Endothelial cell of umbilical vein (primary cell): ENCODE results near the gene PSMD3. TPM values are rescaled to one million over a fixed set of nuclear protein-coding genes. Genes with fewer than 3 reads are reported as not detected.

Source experiments
- BruUV-seq: library from RNA; stranded (reverse); fragments of 400-500 nt; replicated peaks from 2 replicates; lab custom pipeline; 2021; lab: Mats Ljungman, UMichigan
- CTCF ChIA-PET: fragments of 300-600, 350-600 bp; sonication (Branson Sonifier 250); formaldehyde crosslinking; loops from one replicate; lab custom pipeline; 2021; ENCODE audit warnings: antibody characterized with exemption, inconsistent platforms; lab: Charles Lee
- POLR2A ChIA-PET: fragments of 300-600, 350-600 bp; sonication (Branson Sonifier 250); formaldehyde crosslinking; loops from one replicate; lab custom pipeline; 2021; ENCODE audit warnings: antibody characterized with exemption, inconsistent platforms; lab: Charles Lee
- DNase-seq: peaks from one replicate; pipeline ENCODE4 v3.0.0-alpha.2; 2011; ENCODE audit warnings: low read depth, low spot score
- FAIRE-seq: peaks from 2 replicates; lab custom pipeline; 2011; peaks lifted over from hg19 to GRCh38; lab: Jason Lieb, UNC
- H2AFZ ChIP-seq: 2 replicates; pipeline ENCODE4 v1.6.0; 2012; ENCODE audit warnings: low read depth, low read length, control low read depth, inconsistent platforms
- H3K27ac ChIP-seq: 2 replicates; pipeline ENCODE4 v1.5.1; 2011; ENCODE audit warnings: low read depth, mild to moderate bottlenecking, control low read depth, low read length, moderate library complexity; ENCODE audit not compliant: insufficient read depth
- H3K27me3 ChIP-seq, 2 experiments: 2 replicates each; pipeline versions ENCODE4 v1.6.0 to v1.6.1; 2011; ENCODE audit warnings: low read length in 2 of 2, mixed read lengths in 1 of 2; ENCODE audit not compliant: control insufficient read depth in 2 of 2, insufficient read depth in 2 of 2
- H3K36me3 ChIP-seq, 2 experiments: 2 replicates in 1 of 2; 3 replicates in 1 of 2; pipeline ENCODE4 v1.5.1; 2011; ENCODE audit warnings: low read length in 2 of 2, mild to moderate bottlenecking in 1 of 2, moderate library complexity in 1 of 2; ENCODE audit not compliant: control insufficient read depth in 2 of 2, insufficient read depth in 2 of 2; ENCODE audit errors: extremely low read depth in 1 of 2
- H3K4me1 ChIP-seq: 3 replicates; pipeline ENCODE4 v1.5.1; 2011; ENCODE audit warnings: mild to moderate bottlenecking, low read length; ENCODE audit not compliant: control insufficient read depth, insufficient read depth; ENCODE audit errors: extremely low read depth
- H3K4me2 ChIP-seq: 2 replicates; pipeline ENCODE4 v1.6.1; 2011; ENCODE audit warnings: low read length, control low read depth, mixed read lengths; ENCODE audit not compliant: insufficient read depth
- H3K4me3 ChIP-seq, 3 experiments: fragments of 200-600 bp in 1 of 3; sonication (generic), shearing (Covaris generic) in 1 of 3; replicated peaks in 1 of 3; 2 replicates each; pipeline ENCODE4 v1.5.1; 2011 to 2016; ENCODE audit warnings: control low read depth in 3 of 3, low read length in 3 of 3, mild to moderate bottlenecking in 2 of 3, inconsistent platforms in 1 of 3, low read depth in 1 of 3, moderate library complexity in 1 of 3; ENCODE audit not compliant: insufficient read depth in 1 of 3
- H3K79me2 ChIP-seq: 2 replicates; pipeline ENCODE4 v1.6.0; 2012; ENCODE audit warnings: low read length, inconsistent platforms; ENCODE audit not compliant: control insufficient read depth, insufficient read depth
- H3K9ac ChIP-seq: replicated peaks from 2 replicates; pipeline ENCODE3; 2011; ENCODE audit warnings: low read length, control low read depth; ENCODE audit not compliant: insufficient read depth; ENCODE audit errors: extremely low read depth
- H3K9me1 ChIP-seq: replicated peaks from 3 replicates; pipeline ENCODE4 v1.6.0; 2011; ENCODE audit warnings: mild to moderate bottlenecking, low read length; ENCODE audit not compliant: control insufficient read depth, insufficient read depth; ENCODE audit errors: extremely low read depth
- H3K9me3 ChIP-seq: replicated peaks from 2 replicates; pipeline ENCODE4 v1.5.1; 2012; ENCODE audit warnings: low read length, inconsistent platforms; ENCODE audit not compliant: control insufficient read depth, insufficient read depth
- H4K20me1 ChIP-seq: replicated peaks from 2 replicates; pipeline ENCODE3; 2011; ENCODE audit warnings: mild to moderate bottlenecking, low read length; ENCODE audit not compliant: control insufficient read depth, insufficient read depth; ENCODE audit errors: extremely low read depth
- EZH2 ChIP-seq: IDR thresholded peaks from 2 replicates; pipeline ENCODE4 v1.6.1; 2012; ENCODE audit warnings: borderline replicate concordance, low read depth, mild to moderate bottlenecking, moderate library complexity, low read length, inconsistent platforms; ENCODE audit not compliant: severe bottlenecking
- FOS ChIP-seq: IDR thresholded peaks from 2 replicates; pipeline ENCODE4 v1.6.1; 2011; ENCODE audit warnings: mild to moderate bottlenecking, low read length, moderate library complexity, borderline replicate concordance; ENCODE audit not compliant: insufficient read depth
- GATA2 ChIP-seq: IDR thresholded peaks from 2 replicates; pipeline ENCODE4 v1.7.0; 2011; ENCODE audit warnings: low read depth, mild to moderate bottlenecking, moderate library complexity, mixed read lengths, low read length; ENCODE audit not compliant: insufficient read length, insufficient read depth
- JUN ChIP-seq: IDR thresholded peaks from 2 replicates; pipeline ENCODE4 v1.6.1; 2011; ENCODE audit warnings: borderline replicate concordance, low read depth; ENCODE audit not compliant: insufficient read length, insufficient read depth
- MAX ChIP-seq: IDR thresholded peaks from 2 replicates; pipeline ENCODE4 v1.6.1; 2011; ENCODE audit not compliant: insufficient read depth, insufficient read length
- MYC ChIP-seq: IDR thresholded peaks from one replicate; pipeline ENCODE4 v1.6.1; 2011; ENCODE audit warnings: mild to moderate bottlenecking, low read depth, low read length
- POLR2A ChIP-seq: IDR thresholded peaks from 2 replicates; pipeline ENCODE4 v1.6.1; 2012; ENCODE audit warnings: low read depth, mild to moderate bottlenecking, control low read depth, low read length
- POLR2AphosphoS5 ChIP-seq: IDR thresholded peaks from 2 replicates; pipeline ENCODE4 v1.6.1; 2012; ENCODE audit warnings: low read depth, mild to moderate bottlenecking, control low read depth, low read length, moderate library complexity; ENCODE audit not compliant: insufficient read depth
- dilution Hi-C: fragments of 300-500 bp; cut with MboI; formaldehyde crosslinking; loops from one replicate; pipeline ENCODE4 v1.15.0; 2019; ENCODE audit warnings: low sequenced_read_pairs; ENCODE audit not compliant: extremely low pct_ligation_motif_present
- intact Hi-C: fragments of 100-400 bp; cut with micrococcal nuclease; formaldehyde crosslinking; loops from one replicate; pipeline ENCODE4 v1.10.0; 2022
- polyA plus RNA-seq, 4 experiments: library from polyadenylated mRNA; depleted of rRNA in 3 of 4; stranded (reverse) in 3 of 4; unstranded in 1 of 4; fragments of >200 nt; gene quantifications; 2 replicates each; pipeline versions ENCODE4 v1.2.1 to v1.2.3, GENCODE V29; 2011 to 2012; ENCODE audit warnings: missing spikeins in 1 of 4
- total RNA-seq: library from RNA; stranded (reverse); gene quantifications from 2 replicates; pipeline ENCODE4 v1.2.3, GENCODE V29; 2021
- TF ChIP-seq, protein P1 (sequence below), 2 donors: IDR thresholded peaks; 1 replicate in 1 of 2; 2 replicates in 1 of 2; pipeline ENCODE4 v1.5.1; 2011; ENCODE audit warnings: low read length in 2 of 2, mild to moderate bottlenecking in 2 of 2, moderate library complexity in 2 of 2, control low read depth in 1 of 2, inconsistent platforms in 1 of 2, low read depth in 1 of 2; ENCODE audit not compliant: insufficient read depth in 1 of 2; ENCODE audit errors: extremely low read depth in 1 of 2

The PSMD3 gene
- total and polyA plus RNA-seq, 2 donors (not counting 3 experiments of a cell fraction or from before 2014, with no cell fraction given): 120 to 136 TPM

GRCh38 chr17:39995438-39995837 is 14.8 kb downstream of the PSMD3 start:
- dilution Hi-C loops: no loop called here

More at GRCh38 chr17:39995438-39995837, 14.8 kb downstream of the PSMD3 start:
- H3K27me3 ChIP-seq: no peaks in the 10 kb centered on the region
- no peak overlapping the region for H3K4me2 ChIP-seq
- DNase-seq: no peak
- no peaks in the 10 kb centered on the region for H3K79me2 ChIP-seq
- H3K36me3 ChIP-seq: peaks cover 13 to 55% of the 10 kb centered on the region in 2 experiments
- ChIA-PET CTCF (no interaction called here), POLR2A (no interaction called here)
- TF ChIP-seq MYC: no peak
- TF ChIP-seq JUN: no peak
- no peak for TF ChIP-seq EZH2
- TF ChIP-seq MAX: no peak
- no peak for TF ChIP-seq FOS
- no peak for TF ChIP-seq POLR2A
- no peak for TF ChIP-seq POLR2AphosphoS5
- TF ChIP-seq, protein P1, sequence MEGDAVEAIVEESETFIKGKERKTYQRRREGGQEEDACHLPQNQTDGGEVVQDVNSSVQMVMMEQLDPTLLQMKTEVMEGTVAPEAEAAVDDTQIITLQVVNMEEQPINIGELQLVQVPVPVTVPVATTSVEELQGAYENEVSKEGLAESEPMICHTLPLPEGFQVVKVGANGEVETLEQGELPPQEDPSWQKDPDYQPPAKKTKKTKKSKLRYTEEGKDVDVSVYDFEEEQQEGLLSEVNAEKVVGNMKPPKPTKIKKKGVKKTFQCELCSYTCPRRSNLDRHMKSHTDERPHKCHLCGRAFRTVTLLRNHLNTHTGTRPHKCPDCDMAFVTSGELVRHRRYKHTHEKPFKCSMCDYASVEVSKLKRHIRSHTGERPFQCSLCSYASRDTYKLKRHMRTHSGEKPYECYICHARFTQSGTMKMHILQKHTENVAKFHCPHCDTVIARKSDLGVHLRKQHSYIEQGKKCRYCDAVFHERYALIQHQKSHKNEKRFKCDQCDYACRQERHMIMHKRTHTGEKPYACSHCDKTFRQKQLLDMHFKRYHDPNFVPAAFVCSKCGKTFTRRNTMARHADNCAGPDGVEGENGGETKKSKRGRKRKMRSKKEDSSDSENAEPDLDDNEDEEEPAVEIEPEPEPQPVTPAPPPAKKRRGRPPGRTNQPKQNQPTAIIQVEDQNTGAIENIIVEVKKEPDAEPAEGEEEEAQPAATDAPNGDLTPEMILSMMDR (IDR thresholded peaks at IDR 0.05; ENCODE audit: extremely low read depth in 1 of 2, insufficient read depth in 1 of 2, low read depth in 1 of 2, low read length in 2 of 2): no peak
- no peak for TF ChIP-seq GATA2
- intact Hi-C loops: no loop called here
- no peaks in the 10 kb centered on the region for H3K9me1 ChIP-seq
- no peak overlapping the region for H3K9ac ChIP-seq
- no peak overlapping the region for H3K4me3 ChIP-seq
- BruUV-seq: no TSS peak
- H3K4me1 ChIP-seq: no peaks in the 10 kb centered on the region
- FAIRE-seq: no peak
- H4K20me1 ChIP-seq: no peaks in the 10 kb centered on the region
- H3K9me3 ChIP-seq: no peaks in the 10 kb centered on the region
- H2AFZ ChIP-seq: no peak overlapping the region
- H3K27ac ChIP-seq: no peak overlapping the region
